Dedifferentiated amniotic fluid mesenchymal stem cell (primary cell): ENCODE measurements around the gene TMEM38B.
A peak's percentile ranks its signal among the peaks of the same experiment; 100 is the strongest.
"Not testable (repeated sequence)": the region's sequence is repeated elsewhere in the genome, so short reads cannot be mapped to it uniquely, and the experiment has no call there.

Experiments used
- DNase-seq: peaks from one replicate; pipeline ENCODE4 v3.0.0-alpha.2; 2016; ENCODE audit errors: extremely low spot score

TMEM38B gene

DNA sequence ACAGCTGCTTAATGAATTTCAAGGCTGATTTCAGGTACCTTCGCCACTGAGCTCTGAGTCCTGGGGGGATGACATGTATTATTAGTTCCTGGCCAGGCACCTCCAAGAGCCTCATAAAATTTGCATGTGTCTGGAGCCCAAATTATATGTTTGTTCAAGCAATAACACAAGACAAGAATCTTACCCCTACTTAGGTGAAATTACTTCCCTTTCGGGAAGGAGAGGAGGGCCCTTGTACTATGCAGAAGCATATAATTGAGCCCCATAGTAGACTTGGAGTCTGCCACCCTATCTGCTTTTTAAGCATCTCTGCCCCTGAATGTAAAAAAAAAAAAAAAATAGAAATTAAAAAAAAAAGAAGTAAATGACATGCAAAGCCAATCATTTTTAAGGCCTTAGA lies 13.0 kb upstream of the TMEM38B start:
- DNase-seq: no peak

DNA sequence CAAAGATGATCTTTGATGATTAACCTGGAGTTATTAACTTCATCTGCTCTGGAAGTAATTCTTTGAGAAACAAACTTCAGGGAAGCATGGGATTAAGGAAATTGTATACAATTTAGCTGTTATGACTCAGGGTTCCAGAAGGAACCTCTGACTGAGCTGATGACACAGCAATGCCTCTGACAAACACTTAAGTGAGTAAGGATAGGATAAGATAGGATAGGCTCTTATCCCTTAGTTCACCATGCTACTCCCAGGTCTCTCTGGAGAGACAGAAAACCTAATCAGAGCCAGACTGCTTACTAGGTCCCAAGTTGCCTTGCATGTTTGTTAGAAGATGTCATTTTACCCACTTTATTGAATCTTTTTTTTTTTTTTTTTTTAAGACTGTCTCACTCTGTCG lies 12.6 kb upstream of the TMEM38B start:
- DNase-seq: no peak

GRCh38 chr9:105683688-105684275 lies 10.6 kb upstream of the TMEM38B start:
- no peak for DNase-seq

- no peak for DNase-seq
Observed at GRCh38 chr9:105686936-105687335, 7.4 kb upstream of the TMEM38B start.

DNA sequence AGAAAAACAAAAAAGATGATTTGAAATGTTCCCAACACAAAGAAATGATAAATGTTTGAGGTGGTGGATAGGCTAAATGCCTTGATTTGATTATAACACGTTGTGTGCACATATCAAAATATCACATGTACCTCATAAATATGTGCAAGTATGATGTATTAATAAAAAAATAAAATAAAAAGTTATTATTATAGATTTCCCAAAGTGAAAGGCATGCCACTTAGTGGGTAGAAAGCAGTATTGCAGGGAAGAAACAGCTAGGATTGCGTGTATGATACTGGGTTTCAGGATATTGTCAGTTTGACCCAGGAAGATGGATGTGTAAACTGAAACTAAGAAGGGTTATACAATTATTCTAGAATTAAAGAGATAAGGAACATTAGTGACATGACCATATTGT lies 3.6 kb upstream of the TMEM38B start:
- DNase-seq: peak; percentile 35

DNA sequence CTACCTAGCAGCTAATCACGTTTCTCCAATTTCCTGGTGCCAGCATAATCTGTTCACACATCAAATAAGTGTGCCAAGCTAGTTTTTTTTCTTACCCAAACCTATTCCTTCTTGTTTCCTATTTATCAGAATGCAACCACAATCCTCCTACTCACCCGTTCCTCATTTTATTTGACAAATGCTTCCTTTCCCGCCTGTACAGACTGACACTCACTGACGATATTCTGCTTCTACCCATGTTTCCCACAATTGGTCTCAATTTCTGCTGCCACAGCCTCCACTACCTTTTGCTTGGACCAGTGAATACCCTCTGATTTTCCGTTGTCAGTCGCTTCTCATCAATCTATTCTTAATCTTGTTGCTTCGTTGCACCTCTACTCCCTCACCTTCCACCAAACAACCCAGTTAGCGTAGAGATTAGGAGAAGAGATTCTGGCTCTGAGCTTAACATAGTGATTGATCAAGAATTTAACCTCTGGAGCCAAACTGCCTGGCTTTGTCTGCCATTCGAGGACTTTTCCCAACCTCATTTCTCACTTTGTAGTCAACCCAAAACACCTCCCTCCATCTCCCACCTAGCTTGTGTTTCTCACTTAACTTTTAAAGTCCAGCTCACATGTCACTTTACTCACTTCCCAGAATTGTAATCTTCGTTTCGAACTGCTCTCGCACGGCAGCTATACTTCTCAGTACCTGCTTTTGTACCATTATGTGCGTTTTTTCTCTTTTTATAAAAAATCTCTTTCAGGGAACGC lies 729 bp upstream of the TMEM38B start:
- DNase-seq: no peak

GRCh38 chr9:105694848-105695581 lies 674 bp downstream of the TMEM38B start:
- DNase-seq: no peak

DNA sequence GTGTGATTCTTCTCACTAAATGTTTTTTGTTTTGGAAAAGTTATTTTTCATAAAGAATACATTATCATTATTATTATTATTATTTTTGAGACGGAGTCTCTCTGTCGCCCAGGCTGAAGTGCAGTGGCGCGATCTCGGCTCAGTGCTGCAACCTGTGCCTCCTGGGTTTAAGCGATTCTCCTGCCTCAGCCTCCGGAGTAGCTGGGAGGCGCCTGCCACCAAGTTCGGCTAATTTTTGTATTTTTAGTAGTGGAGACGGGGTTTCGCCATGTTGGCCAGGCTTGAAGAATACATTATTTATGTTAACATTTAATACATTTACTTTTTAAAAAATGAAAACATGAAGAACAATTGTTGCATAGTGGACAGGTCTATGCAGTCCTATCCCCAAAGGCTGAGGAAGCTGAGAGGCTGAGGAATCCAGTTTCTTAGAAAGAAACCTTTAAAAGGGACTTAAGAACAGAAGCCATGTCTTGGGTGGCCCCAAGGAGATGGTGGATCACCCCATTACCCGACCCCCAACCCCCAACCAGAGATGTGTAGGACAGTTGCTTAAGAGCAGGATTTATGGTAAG lies 2.0 kb downstream of the TMEM38B start:
- no peak for DNase-seq

GRCh38 chr9:105697871-105698270 lies 3.5 kb downstream of the TMEM38B start:
- no peak for DNase-seq

DNA sequence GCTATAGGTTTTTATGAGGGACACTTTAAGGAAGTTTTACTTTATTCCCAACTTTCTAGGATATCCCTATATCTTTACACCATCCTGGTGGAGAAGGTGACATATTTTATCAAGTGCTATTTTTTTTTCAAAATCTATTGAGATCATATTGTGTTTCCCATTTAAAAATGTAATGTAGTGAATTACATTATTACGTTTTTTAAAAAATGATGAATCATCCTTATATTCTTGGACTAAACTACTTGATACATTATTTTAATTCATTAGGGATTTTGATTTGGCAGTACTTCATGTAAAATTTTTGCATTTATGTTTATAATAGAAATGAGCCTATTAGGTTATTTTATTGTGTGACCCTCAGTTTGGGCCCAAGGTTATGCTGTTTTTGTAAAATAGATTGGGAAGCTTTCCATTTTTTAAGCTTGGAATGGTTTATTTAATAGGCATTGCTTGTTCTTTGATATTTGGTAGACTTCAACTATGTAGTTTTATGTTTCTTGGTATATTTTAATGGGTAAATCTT lies 4.1 kb downstream of the TMEM38B start:
- DNase-seq: no peak

GRCh38 chr9:105700668-105701067 lies 6.3 kb downstream of the TMEM38B start:
- DNase-seq: no peak

GRCh38 chr9:105701145-105701544 lies 6.8 kb downstream of the TMEM38B start:
- no peak for DNase-seq

GRCh38 chr9:105702207-105702606 lies 7.9 kb downstream of the TMEM38B start:
- DNase-seq: no peak

- not testable (repeated sequence) for DNase-seq
Observed at GRCh38 chr9:105703638-105704037, 9.3 kb downstream of the TMEM38B start.

DNA sequence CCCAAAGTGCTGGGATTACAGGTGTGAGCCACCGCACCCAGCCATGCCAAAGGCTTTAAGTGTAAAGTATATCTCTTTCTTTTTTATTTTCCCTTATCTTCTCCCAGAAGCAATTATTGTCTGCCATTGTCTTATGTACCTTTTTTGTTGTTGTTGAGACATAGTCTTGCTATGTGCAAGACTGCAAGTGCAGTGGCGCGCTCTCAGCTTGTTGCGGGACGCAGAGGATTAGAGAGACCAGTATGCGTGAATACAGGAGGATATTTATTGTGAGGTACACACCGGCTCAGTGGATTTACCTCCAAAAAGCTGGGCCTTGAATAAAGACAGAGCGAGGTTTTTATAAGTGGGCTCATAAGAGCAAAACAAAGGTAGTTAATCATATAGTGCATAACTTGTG lies 11.8 kb downstream of the TMEM38B start:
- no peak for DNase-seq

DNA sequence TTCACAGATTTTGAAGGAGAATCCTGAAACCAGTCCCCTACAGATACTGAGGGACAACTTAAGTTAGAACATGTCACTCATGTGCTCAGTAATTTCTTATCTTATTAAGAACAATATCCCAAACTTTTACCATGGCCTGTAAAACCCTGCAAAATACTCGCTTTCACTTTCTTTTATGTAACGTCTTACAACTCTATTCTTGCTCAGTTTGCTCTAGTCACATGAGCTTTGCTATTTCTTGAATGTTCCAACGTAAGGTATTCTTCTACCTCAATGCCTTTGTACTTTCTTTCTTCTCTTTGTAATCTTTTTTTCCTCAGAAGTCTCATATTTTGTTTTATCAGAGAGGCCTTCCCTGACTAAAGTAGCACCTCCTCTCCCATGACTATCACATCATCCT lies 14.1 kb downstream of the TMEM38B start:
- no peak for DNase-seq

GRCh38 chr9:105710638-105711037 lies 16.3 kb downstream of the TMEM38B start:
- DNase-seq: no peak

DNA sequence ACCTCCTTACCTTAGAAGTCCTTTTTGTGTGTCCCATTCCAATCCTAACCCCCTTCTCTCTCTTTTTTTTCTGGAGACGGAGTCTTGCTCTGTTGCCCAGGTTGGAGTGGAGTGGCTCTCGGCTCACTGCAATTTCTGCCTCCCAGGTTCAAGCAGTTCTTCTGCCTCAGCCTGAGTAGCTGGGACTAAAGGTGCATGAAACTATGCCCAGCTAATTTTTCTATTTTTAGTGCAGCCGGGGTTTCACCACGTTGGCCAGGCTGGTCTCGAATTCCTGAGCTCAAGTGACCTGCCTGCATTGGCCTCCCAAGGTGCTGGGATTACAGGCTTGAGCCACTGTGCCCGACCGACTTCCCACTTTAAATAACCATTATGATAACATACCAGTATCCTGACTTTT lies 17.5 kb downstream of the TMEM38B start:
- no peak for DNase-seq

DNA sequence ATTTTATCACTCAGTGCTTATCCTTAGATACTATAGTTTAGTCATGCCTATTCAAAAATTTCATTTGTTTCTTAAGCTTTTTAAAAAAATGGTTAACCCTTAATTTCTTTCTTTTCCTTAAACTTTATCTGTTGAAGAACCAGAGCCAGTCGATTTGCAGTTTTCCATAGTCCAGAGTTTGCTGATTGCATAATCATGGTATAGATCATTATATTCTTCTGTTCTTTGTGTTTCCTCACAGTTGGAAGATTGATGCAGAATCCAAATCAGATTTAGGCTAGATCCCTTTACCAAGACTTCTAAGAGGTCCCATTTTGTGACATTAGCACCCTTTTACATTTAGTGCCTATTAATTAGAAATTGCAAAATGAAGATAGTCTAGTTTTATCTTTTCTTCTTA lies 18.0 kb downstream of the TMEM38B start:
- no peak for DNase-seq

DNA sequence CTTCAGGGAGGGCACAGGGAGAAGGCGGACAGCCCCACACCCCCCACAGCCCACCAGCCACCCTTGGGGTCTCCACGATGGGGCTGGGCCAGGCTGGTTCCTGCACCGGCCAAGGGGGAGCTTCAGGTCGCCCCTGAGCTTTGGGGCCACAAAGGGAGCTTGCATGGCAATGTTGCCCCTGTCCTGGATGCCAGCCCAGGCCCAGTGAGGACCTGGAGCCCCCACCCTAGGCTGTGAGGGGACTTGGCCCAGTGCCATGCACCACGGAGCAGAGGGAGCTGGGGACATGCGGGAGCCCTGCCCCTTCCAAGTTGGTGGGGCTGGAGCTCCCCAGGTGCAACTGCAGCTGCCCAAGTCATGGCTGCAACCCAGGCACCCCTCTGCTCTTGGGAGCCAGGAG lies 18.4 kb downstream of the TMEM38B start:
- DNase-seq: no peak

DNA sequence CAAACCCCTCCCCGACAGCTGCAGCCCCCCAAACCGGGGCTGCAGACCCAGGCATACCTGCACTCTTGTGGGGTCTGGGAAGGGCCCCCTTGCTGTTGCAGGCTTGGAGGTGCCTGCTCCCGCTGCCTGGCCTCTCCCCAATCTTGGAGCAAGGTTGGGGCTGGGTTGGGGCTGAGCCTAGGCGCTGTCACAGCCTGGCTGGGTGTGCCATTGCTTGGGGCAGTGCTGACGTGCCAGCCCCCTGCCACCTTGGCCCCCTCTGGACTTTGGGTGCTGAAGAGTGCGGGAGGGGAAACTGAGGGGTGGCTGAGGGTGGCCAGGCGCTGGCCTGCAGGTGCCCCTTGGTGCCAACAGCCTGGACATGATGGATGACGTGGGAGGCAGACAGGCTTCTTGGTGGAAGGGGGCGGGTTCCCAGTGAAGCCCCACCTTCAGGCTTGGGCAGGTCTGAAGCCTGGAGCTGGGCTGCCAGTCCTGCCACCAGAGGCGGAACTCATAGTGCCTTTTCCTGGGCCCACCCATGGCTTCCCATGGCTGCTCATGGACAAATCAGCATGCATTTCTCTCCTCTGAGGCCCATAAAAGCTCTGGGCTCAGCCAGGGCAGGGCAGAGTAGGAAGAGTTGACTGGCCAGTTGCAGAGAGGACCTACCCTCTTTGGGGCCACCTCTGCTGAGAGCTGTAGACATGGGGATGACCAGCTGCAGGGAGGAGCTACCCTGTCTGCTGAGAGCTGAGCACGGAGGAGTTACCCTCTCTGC lies 19.1 kb downstream of the TMEM38B start:
- DNase-seq: no peak

DNA sequence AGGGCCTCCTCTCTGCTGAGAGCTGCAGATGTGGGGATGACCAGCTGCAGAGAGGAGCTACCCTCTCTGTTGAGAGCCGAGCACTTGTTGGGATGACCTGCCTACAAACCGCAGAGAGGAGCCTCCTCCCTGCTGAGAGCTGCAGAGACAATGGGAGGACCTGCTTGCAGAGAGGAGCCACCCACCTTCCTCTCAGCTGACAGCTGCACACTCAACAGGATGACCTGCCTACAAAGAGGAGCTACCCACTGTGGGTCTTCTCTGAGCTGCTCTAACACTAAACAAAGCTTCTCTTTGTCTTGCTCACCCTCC lies 19.6 kb downstream of the TMEM38B start:
- DNase-seq: no peak
